GM12878 (cell line): ENCODE results near the gene MFSD11. TPM values are rescaled to one million over a fixed set of nuclear protein-coding genes. Genes with fewer than 3 reads are reported as not detected.

ENCODE experiments used
- ATAC-seq: fragments of 200-7000 bp; cut with Tn5 transposase; 3 replicates; pipeline ENCODE4 v1.9.1; 2020; ENCODE audit warnings: mild to moderate bottlenecking, moderate library complexity
- BruUV-seq: library from RNA; stranded (reverse); fragments of 400-500 nt; replicated peaks from 2 replicates; lab custom pipeline; 2021; lab: Mats Ljungman, UMichigan
- CTCF ChIA-PET: fragments of 300-600 bp; sonication (Branson Sonifier 250); formaldehyde crosslinking; extraction: SDS; loops from one replicate; lab custom pipeline; 2021; ENCODE audit warnings: inconsistent platforms; lab: Yijun Ruan, JAX
- POLR2A ChIA-PET: fragments of 350-600 bp; formaldehyde crosslinking; extraction: SDS; loops from one replicate; lab custom pipeline; 2021; ENCODE audit warnings: inconsistent platforms; lab: Charles Lee
- RAD21 ChIA-PET: fragments of 300-600 bp; sonication (Branson Sonifier 250); formaldehyde crosslinking; loops from one replicate; lab custom pipeline; 2023; ENCODE audit warnings: antibody characterized with exemption; ENCODE audit not compliant: unreplicated experiment; lab: Charles Lee
- SMC1A ChIA-PET: fragments of 300-600 bp; sonication (Branson Sonifier 250); formaldehyde crosslinking; loops from one replicate; lab custom pipeline; 2023; ENCODE audit not compliant: unreplicated experiment, uncharacterized antibody; lab: Charles Lee
- DNase-seq: peaks from one replicate; pipeline ENCODE4 v3.0.0-alpha.2; 2011; ENCODE audit warnings: low read depth, low spot score
- FAIRE-seq: peaks from 3 replicates; lab custom pipeline; 2011; peaks lifted over from hg19 to GRCh38; lab: Jason Lieb, UNC
- H2AFZ ChIP-seq: 2 replicates; pipeline ENCODE4 v1.6.0; 2011; ENCODE audit warnings: low read depth, low read length, control low read depth; ENCODE audit not compliant: control insufficient read depth
- H3K27ac ChIP-seq: 2 replicates; pipeline ENCODE4 v1.5.1; 2011; ENCODE audit warnings: control low read depth; ENCODE audit not compliant: control insufficient read depth, insufficient read depth
- H3K27me3 ChIP-seq, 2 experiments: replicated peaks in 1 of 2; 2 replicates each; pipeline versions ENCODE4 v1.6.0 to v1.6.1; 2011; ENCODE audit warnings: low read length in 1 of 2; ENCODE audit not compliant: control insufficient read depth in 2 of 2, insufficient read depth in 2 of 2
- H3K36me3 ChIP-seq, 2 experiments: 2 replicates each; pipeline ENCODE4 v1.5.1; 2011; ENCODE audit warnings: low read length in 1 of 2; ENCODE audit not compliant: control insufficient read depth in 2 of 2, insufficient read depth in 2 of 2
- H3K4me1 ChIP-seq: 2 replicates; pipeline ENCODE4 v1.6.1; 2011; ENCODE audit warnings: mild to moderate bottlenecking, low read length, moderate library complexity, mixed read lengths; ENCODE audit not compliant: control insufficient read depth, insufficient read depth
- H3K4me2 ChIP-seq: 2 replicates; pipeline ENCODE4 v1.6.0; 2011; ENCODE audit warnings: control low read depth; ENCODE audit not compliant: control insufficient read depth, insufficient read depth
- H3K4me3 ChIP-seq: fragments of 200-600 bp; sonication (generic); 2 replicates; pipeline ENCODE4 v1.5.1; 2016
- H3K79me2 ChIP-seq: 2 replicates; pipeline ENCODE4 v1.6.0; 2011; ENCODE audit warnings: low read length; ENCODE audit not compliant: control insufficient read depth, insufficient read depth
- H3K9ac ChIP-seq: 2 replicates; pipeline ENCODE4 v1.8.0; 2011; ENCODE audit warnings: low read length, control low read depth, mixed read lengths; ENCODE audit not compliant: control insufficient read depth, insufficient read depth
- H3K9me3 ChIP-seq: replicated peaks from 3 replicates; pipeline ENCODE4 v1.5.1; 2011; ENCODE audit warnings: mild to moderate bottlenecking, low read length; ENCODE audit not compliant: control insufficient read depth, insufficient read depth
- H4K20me1 ChIP-seq: 2 replicates; pipeline ENCODE4 v1.6.0; 2011; ENCODE audit not compliant: control insufficient read depth, insufficient read depth
- ATF2 ChIP-seq: IDR thresholded peaks from 2 replicates; pipeline ENCODE4 v1.6.1; 2012; ENCODE audit warnings: low read length, inconsistent platforms
- BACH1 ChIP-seq: fragments of 450-650 bp; IDR thresholded peaks from 2 replicates; pipeline ENCODE4 v1.6.1; 2017; ENCODE audit warnings: mild to moderate bottlenecking, borderline replicate concordance
- DPF2 ChIP-seq: fragments of 450-650 bp; IDR thresholded peaks from 2 replicates; pipeline ENCODE4 v1.6.1; 2017; ENCODE audit warnings: mild to moderate bottlenecking
- ESRRA ChIP-seq: IDR thresholded peaks from 2 replicates; pipeline ENCODE4 v1.6.1; 2012; ENCODE audit warnings: mild to moderate bottlenecking, low read length, improper control_type of control experiment
- KLF5 ChIP-seq: fragments of 450-650 bp; IDR thresholded peaks from 2 replicates; pipeline ENCODE4 v1.6.1; 2014; ENCODE audit warnings: mild to moderate bottlenecking; ENCODE audit not compliant: partially characterized antibody
- MTA3 ChIP-seq: IDR thresholded peaks from 2 replicates; pipeline ENCODE4 v1.6.1; 2012; ENCODE audit warnings: low read length, inconsistent platforms, borderline replicate concordance
- MYC ChIP-seq: IDR thresholded peaks from 2 replicates; pipeline ENCODE4 v1.6.1; 2011; ENCODE audit warnings: mild to moderate bottlenecking, low read length, moderate library complexity, inconsistent platforms; ENCODE audit not compliant: insufficient read depth, insufficient replicate concordance, insufficient read length, severe bottlenecking
- NFXL1 ChIP-seq: fragments of 450-650 bp; IDR thresholded peaks from 2 replicates; pipeline ENCODE4 v1.6.1; 2017; ENCODE audit warnings: antibody characterized with exemption, mild to moderate bottlenecking, borderline replicate concordance
- NFYA ChIP-seq: IDR thresholded peaks from 2 replicates; pipeline ENCODE4 v1.6.1; 2011; ENCODE audit warnings: low read depth, mild to moderate bottlenecking, low read length, improper control_type of control experiment, borderline replicate concordance
- POLR2AphosphoS2 ChIP-seq: IDR thresholded peaks from 2 replicates; pipeline ENCODE4 v1.6.1; 2011; ENCODE audit warnings: low read depth, mild to moderate bottlenecking, low read length, improper control_type of control experiment, moderate library complexity
- RAD51 ChIP-seq: fragments of 450-650 bp; IDR thresholded peaks from 2 replicates; pipeline ENCODE4 v1.6.1; 2016; ENCODE audit warnings: moderate library complexity, mild to moderate bottlenecking, inconsistent platforms
- SREBF1 ChIP-seq: IDR thresholded peaks from 2 replicates; pipeline ENCODE4 v1.6.1; 2012; ENCODE audit warnings: mild to moderate bottlenecking, low read length
- STAT3 ChIP-seq: IDR thresholded peaks from 2 replicates; pipeline ENCODE4 v1.6.1; 2011; ENCODE audit warnings: low read depth, low read length, improper control_type of control experiment
- USF2 ChIP-seq: IDR thresholded peaks from 2 replicates; pipeline ENCODE4 v1.6.1; 2011; ENCODE audit warnings: low read depth, low read length, improper control_type of control experiment, borderline replicate concordance
- ZBTB11 ChIP-seq: fragments of 450-650 bp; formaldehyde crosslinking; IDR thresholded peaks from 2 replicates; pipeline ENCODE4 v1.5.0; 2022; ENCODE audit warnings: mild to moderate bottlenecking, missing genetic modification characterization
- ZNF274 ChIP-seq: IDR thresholded peaks from one replicate; pipeline ENCODE4 v1.8.0; 2011; ENCODE audit not compliant: insufficient read length, insufficient read depth
- WGBS: methylation state at CpG from one replicate; pipeline ENCODE4 v1.1.6; 2016; ENCODE audit warnings: low lambda C conversion rate; ENCODE audit not compliant: insufficient replicate concordance, insufficient coverage; ENCODE audit errors: missing lambda C conversion rate; 5-methylcytosine and 5-hydroxymethylcytosine counted together
- in situ Hi-C: fragments of 300-500 bp; cut with MboI; formaldehyde crosslinking; loops from 9 replicates; pipeline ENCODE4 v1.14.3; 2018; ENCODE audit warnings: mixed read lengths
- intact Hi-C: fragments of 100-400 bp; cut with micrococcal nuclease; formaldehyde crosslinking; loops from one replicate; pipeline ENCODE4 v1.14.2; 2022; ENCODE audit not compliant: unreplicated experiment
- polyA plus RNA-seq, 11 experiments: library from polyadenylated mRNA; depleted of rRNA in 4 of 11; unstranded in 6 of 11; stranded (reverse) in 5 of 11; fragments of >200 nt; fragmentation: Nextera tagmentation in 4 of 11; fragmentation: Illumina TruSeq in 1 of 11; extraction: Ambion mirVana in 4 of 11; extraction: Trizol in 1 of 11; gene quantifications; 1 replicate in 1 of 11; 2 replicates in 10 of 11; pipeline versions ENCODE4 v1.2.1 to v1.2.3, GENCODE V29; 2011 to 2016; ENCODE audit warnings: inconsistent platforms in 2 of 11, missing spikeins in 2 of 11, low read depth in 1 of 11
- total RNA-seq, 4 experiments: library from RNA; depleted of rRNA in 3 of 4; stranded (reverse); fragments of >200 nt in 3 of 4; fragmentation: Illumina TruSeq in 1 of 4; extraction: Trizol in 1 of 4; gene quantifications; 2 replicates each; pipeline versions ENCODE4 v1.2.1 to v1.2.3, GENCODE V29; 2013 to 2021

Gene MFSD11
- total and polyA plus RNA-seq, 10 of the 15 experiments (the other 5 are each of a cell fraction or from before 2014, with no cell fraction given) = 11.0 to 19.4 (median 15.5) TPM

- DNase-seq (no peak), ATAC-seq (no peak), FAIRE-seq (no peak)
- intact Hi-C loops = loop anchor here (10.0 kb wide), 1 partner anchor 352 kb away; no protein-coding TSS in a partner anchor
- H3K4me2 ChIP-seq = peak overlapping the region; percentile 75
- H2AFZ ChIP-seq = no peak overlapping the region
- WGBS = 13% methylated on average over 3 of the region's 3 CpGs
- H3K36me3 ChIP-seq = peaks cover 8 to 36% of the 10 kb centered on the region in 2 experiments
- peaks cover 84% of the 10 kb centered on the region for H3K79me2 ChIP-seq
- in situ Hi-C loops = no loop called here
- H3K9ac ChIP-seq = no peak overlapping the region
- no peaks in the 10 kb centered on the region; the same call in 1 of the 2 replicates for H4K20me1 ChIP-seq
- no peaks in the 10 kb centered on the region; the same call in 2 of the 3 replicates for H3K9me3 ChIP-seq
- BruUV-seq = no TSS peak
- no peak overlapping the region for H3K27ac ChIP-seq
- RAD21 ChIA-PET = no interaction called here
- CTCF ChIA-PET = interaction anchor here (0.5 to 1.0 kb wide), 2 partner anchors 55 to 357 kb away, joined by 3 read pairs; no protein-coding TSS in a partner anchor
- SMC1A ChIA-PET = interaction anchor here (0.9 to 1.1 kb wide), 2 partner anchors 19 to 78 kb away, joined by 3 read pairs; no protein-coding TSS in a partner anchor
- H3K4me1 ChIP-seq = no peaks in the 10 kb centered on the region; the same call in 1 of the 2 replicates
- POLR2A ChIA-PET = interaction anchor here (0.8 to 1.7 kb wide), 3 partner anchors 11 to 283 kb away, joined by 3 to 5 read pairs (median 3); no protein-coding TSS in a partner anchor
- H3K4me3 ChIP-seq = peak overlapping the region; percentile 87; the same call in 1 of the 2 replicates
- no peaks in the 10 kb centered on the region for H3K27me3 ChIP-seq
- TF ChIP-seq POLR2AphosphoS2 = peak; percentile 47; the same call in 1 of the 2 replicates
- TF ChIP-seq NFXL1 = no peak
- TF ChIP-seq KLF5 = no peak
- TF ChIP-seq MTA3 = 0 out of 2 replicates have a peak, but pooled peaks have one; percentile 22
- TF ChIP-seq SREBF1 = no peak
- no peak for TF ChIP-seq STAT3
- TF ChIP-seq ZBTB11 (CRISPR knock-in tag) = no peak
- TF ChIP-seq BACH1 = no peak; the same call in 1 of the 2 replicates
- TF ChIP-seq DPF2 = no peak
- TF ChIP-seq MYC = no peak
- no peak for TF ChIP-seq ESRRA
- TF ChIP-seq RAD51 = no peak
- no peak for TF ChIP-seq USF2
- no peak for TF ChIP-seq NFYA
- TF ChIP-seq ATF2 = 0 out of 2 replicates have a peak, but pooled peaks have one; percentile 19
- no peak for TF ChIP-seq ZNF274
Observed at GRCh38 chr17:76732734-76733617, 4.9 kb upstream of the MFSD11 start.
